Lower leg skin (tissue), 4 donors: ENCODE data around the gene THBS2. TPM values are rescaled to one million over a fixed set of nuclear protein-coding genes. Genes with fewer than 3 reads are reported as not detected.

Experiments
- DNase-seq, 2 donors: peaks; one replicate each; pipeline ENCODE4 v3.0.0-alpha.2; 2019; ENCODE audit warnings: low spot score in 2 of 2
- H3K4me3 ChIP-seq: fragments of 200-600 bp; sonication (generic); 2 replicates; pipeline ENCODE4 v1.5.1; 2017; ENCODE audit warnings: mild to moderate bottlenecking, low read depth; ENCODE audit not compliant: poor library complexity, severe bottlenecking
- CTCF ChIP-seq, 3 donors: fragments of 450-650 bp; IDR thresholded peaks; one replicate each; pipeline ENCODE4 v1.5.1; 2016; ENCODE audit warnings: antibody characterized with exemption in 3 of 3, mild to moderate bottlenecking in 3 of 3, moderate library complexity in 2 of 3
- POLR2A ChIP-seq, 2 donors: fragments of 450-650 bp; IDR thresholded peaks; one replicate each; pipeline ENCODE4 v1.6.1; 2016 to 2017; ENCODE audit warnings: antibody characterized with exemption in 2 of 2, mild to moderate bottlenecking in 1 of 2, moderate library complexity in 1 of 2
- WGBS, 2 donors: methylation state at CpG; one replicate each; pipeline ENCODE4 v1.1.5; 2018; 5-methylcytosine and 5-hydroxymethylcytosine counted together
- intact Hi-C: fragments of 100-400 bp; cut with DNase I; formaldehyde crosslinking; loops from one replicate; pipeline ENCODE4 v1.15.0; 2023; ENCODE audit warnings: low total_unique reads
- total RNA-seq, 4 donors: library from RNA; depleted of rRNA; stranded (reverse); fragments of >200 nt; gene quantifications; one replicate each; pipeline ENCODE4 v1.1.0, GENCODE V29; 2016

Gene THBS2
- total RNA-seq, 4 donors from 2014 or later = 72.1 to 135 (median 103) TPM

DNA sequence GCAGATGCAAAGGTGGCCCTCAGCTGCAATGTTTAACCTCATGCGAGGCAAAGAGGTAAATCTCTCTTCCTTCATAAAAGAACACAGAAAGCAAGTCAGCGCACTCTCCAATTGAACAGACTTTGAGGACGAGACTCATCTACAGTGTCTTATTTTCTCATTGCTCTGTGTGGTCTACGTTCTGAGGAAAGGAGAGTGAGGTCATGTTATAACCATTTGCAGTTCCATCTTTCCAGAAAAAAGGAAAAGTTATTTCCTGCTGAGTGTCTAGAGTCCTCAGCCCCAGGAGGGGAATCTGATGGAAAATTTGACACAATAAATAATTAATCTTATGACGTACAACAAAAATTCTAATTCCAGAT lies 35.6 kb upstream of the THBS2 start:
- TF ChIP-seq CTCF (IDR thresholded peaks at IDR 0.05) (no peak), POLR2A (IDR thresholded peaks at IDR 0.05) (no peak)
- no peak for DNase-seq
- 54 to 57% methylated on average over 5 of the region's 5 CpGs for WGBS, 2 donors
- H3K4me3 ChIP-seq = no peak overlapping the region
- intact Hi-C loops = no loop called here

DNA sequence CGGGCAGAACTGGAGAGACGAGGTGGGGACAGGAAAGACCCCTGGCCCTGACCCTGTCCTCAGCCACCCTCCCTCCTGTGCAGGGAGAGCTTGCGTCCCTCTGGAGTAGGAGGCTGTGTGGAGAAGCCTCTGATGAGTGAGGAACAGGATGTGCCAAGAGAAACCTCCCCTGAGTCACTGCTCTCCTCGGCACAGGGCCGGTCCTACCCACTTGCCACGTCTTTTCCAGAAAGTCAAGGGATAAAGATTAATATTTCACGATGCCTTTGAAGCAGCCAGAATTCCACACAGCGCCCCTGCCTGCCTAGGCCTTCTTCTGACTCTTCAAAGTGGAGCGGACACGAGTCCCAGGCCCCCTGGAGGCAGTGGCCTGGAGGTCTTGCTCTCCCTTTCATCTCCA lies 34.9 kb upstream of the THBS2 start:
- DNase-seq = peak in 1 of 2 donors; percentile 92
- WGBS, 2 donors = 33 to 51% methylated on average over 10 of the region's 10 CpGs
- TF ChIP-seq POLR2A (IDR thresholded peaks at IDR 0.05) (no peak), CTCF (IDR thresholded peaks at IDR 0.05) (no peak)
- intact Hi-C loops = no loop called here
- no peak overlapping the region for H3K4me3 ChIP-seq

DNA sequence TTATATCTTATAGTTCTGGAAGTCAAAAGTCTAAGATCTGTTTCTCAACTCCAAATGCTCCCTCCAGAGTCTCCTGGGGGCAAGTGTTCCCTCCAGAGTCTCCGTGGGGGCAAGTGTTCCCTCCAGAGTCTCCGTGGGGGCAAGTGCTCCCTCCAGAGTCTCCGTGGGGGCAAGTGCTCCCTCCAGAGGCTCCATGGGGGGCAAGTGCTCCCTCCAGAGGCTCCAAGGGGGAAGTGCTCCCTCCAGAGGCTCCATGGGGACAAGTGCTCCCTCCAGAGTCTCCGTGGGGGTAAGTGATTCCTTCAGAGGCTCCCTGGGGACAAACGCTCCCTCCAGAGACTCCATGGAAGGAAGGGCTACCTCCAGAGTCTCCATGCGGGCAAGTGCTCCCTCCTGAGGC lies 34.0 kb upstream of the THBS2 start:
- WGBS, 2 donors = 73 to 85% methylated on average over 6 of the region's 6 CpGs
- no peak for DNase-seq
- H3K4me3 ChIP-seq = no peak overlapping the region
- TF ChIP-seq POLR2A (IDR thresholded peaks at IDR 0.05) = no peak
- no peak for TF ChIP-seq CTCF (IDR thresholded peaks at IDR 0.05)
- intact Hi-C loops = no loop called here

DNA sequence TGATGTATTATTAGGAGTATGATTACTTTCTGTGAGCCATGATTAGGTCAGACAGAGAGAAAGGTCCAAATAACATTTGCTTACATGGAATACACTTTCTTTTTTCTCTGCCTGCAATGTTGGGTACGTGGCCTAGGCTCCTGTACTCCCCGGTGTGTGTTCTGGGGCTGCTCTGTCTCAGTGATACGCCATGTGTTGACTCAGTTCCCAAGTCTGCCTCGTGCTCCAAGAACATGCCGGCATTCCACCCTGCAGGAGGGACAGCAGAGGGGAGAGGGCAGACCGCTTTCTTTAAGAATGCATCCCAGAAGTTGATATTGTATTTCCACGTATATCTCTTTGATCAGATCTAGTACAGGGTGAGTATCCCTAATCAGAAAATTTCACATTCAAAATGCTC lies 33.3 kb upstream of the THBS2 start:
- intact Hi-C loops = no loop called here
- no peak for TF ChIP-seq POLR2A (IDR thresholded peaks at IDR 0.05)
- TF ChIP-seq CTCF (IDR thresholded peaks at IDR 0.05) = no peak
- WGBS, 2 donors = 86 to 87% methylated on average over 7 of the region's 7 CpGs
- no peak for DNase-seq
- no peak overlapping the region for H3K4me3 ChIP-seq

- DNase-seq = no peak
- intact Hi-C loops = no loop called here
- no peak for TF ChIP-seq CTCF (IDR thresholded peaks at IDR 0.05)
- no peak for TF ChIP-seq POLR2A (IDR thresholded peaks at IDR 0.05)
- WGBS, 2 donors = 79 to 88% methylated on average over 3 of the region's 3 CpGs
- no peak overlapping the region for H3K4me3 ChIP-seq
Measured at GRCh38 chr6:169285165-169285564, 31.5 kb upstream of the THBS2 start.

DNA sequence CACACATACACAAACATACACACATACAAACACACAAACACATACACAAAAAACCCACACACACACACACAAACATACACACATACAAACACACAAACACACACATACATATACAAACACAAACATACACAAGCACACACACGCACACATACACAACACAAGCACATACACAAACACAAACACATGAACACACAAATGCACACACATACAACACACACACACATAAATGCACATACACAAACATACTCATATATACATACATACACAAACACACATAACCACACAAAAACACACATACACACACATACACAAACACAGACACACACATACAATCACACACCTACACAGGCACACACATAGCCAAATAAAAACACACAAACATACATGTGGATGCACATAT lies 30.3 kb upstream of the THBS2 start:
- no peak for TF ChIP-seq CTCF (IDR thresholded peaks at IDR 0.05)
- no peak for DNase-seq
- intact Hi-C loops = no loop called here
- H3K4me3 ChIP-seq = no peak overlapping the region
- 94 to 100% methylated on average over 1 of the region's 1 CpG for WGBS, 2 donors
